ENCODE measurements around the gene TTLL11.
A peak's percentile ranks its signal among the peaks of the same experiment; 100 is the strongest.

TTLL11 gene, protein sequence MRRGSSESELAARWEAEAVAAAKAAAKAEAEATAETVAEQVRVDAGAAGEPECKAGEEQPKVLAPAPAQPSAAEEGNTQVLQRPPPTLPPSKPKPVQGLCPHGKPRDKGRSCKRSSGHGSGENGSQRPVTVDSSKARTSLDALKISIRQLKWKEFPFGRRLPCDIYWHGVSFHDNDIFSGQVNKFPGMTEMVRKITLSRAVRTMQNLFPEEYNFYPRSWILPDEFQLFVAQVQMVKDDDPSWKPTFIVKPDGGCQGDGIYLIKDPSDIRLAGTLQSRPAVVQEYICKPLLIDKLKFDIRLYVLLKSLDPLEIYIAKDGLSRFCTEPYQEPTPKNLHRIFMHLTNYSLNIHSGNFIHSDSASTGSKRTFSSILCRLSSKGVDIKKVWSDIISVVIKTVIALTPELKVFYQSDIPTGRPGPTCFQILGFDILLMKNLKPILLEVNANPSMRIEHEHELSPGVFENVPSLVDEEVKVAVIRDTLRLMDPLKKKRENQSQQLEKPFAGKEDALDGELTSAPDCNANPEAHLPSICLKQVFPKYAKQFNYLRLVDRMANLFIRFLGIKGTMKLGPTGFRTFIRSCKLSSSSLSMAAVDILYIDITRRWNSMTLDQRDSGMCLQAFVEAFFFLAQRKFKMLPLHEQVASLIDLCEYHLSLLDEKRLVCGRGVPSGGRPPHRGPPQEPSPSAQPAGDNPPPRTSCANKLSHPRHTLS

DNA sequence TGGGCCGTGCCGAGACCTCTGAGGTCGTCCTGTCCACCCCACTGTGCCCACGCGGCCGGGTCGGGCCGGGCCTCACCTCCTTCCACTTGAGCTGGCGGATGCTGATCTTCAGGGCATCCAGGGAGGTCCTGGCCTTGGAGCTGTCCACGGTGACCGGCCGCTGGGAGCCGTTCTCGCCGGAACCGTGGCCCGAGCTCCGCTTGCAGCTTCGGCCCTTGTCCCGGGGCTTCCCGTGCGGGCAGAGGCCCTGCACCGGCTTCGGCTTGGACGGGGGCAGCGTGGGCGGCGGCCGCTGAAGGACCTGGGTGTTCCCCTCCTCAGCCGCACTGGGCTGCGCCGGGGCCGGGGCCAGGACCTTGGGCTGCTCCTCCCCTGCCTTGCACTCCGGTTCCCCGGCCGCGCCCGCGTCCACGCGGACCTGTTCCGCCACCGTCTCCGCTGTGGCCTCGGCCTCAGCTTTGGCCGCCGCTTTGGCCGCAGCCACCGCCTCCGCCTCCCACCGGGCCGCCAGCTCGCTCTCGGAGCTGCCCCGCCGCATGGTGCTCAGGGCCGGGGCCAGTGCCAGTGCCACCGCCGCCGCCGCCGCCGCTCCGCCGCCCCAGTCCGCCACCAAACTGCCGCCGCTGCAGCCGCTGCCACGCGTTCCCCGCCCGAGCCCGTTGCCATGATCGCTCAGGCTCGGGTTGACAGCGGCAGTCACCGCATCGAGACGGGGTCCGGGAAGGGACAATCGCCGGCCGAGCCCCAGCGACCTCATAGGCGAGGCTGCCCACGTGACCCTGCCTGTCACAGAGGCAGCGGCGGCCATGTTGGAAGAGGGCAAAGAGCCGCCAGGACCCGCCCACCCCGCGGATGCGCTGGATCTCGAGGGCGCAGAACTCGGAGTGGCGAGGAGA, at the start of gene TTLL11:
TSS of gene TTLL11 (minus strand) at position 698 of the 896 bp plus-strand sequence. CDS start at position 538, 160 bp downstream.
- ChIA-PET CTCF (interaction anchor here (0.6 to 1.4 kb wide), 7 partner anchors 8 to 718 kb away, joined by 3 to 6 read pairs (median 3); no protein-coding TSS in a partner anchor), POLR2A (interaction anchor here (0.6 kb wide), 1 partner anchor 77 kb away, joined by 3 read pairs; no protein-coding TSS in a partner anchor)

DNA sequence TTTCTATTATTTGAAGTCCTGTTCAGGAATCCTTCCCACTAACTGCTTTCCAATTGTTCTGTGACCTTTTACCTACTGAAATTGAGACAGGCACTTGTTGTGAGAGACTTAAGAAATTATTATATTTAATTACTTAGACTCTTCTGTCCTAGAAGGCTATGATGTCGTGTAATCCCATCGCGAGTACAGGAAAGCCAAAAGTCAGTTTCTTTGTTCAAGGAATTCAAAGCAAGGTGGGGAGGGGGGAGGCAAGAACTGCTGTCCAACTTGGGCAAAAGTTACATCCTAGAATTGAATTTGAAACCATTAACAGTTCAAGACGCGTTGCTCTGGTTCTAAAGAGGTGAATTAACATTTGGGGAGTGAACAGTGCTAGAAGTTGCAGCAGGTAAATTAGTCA, 48.6 kb upstream of the TTLL11 start:
- TF ChIP-seq, protein P1, sequence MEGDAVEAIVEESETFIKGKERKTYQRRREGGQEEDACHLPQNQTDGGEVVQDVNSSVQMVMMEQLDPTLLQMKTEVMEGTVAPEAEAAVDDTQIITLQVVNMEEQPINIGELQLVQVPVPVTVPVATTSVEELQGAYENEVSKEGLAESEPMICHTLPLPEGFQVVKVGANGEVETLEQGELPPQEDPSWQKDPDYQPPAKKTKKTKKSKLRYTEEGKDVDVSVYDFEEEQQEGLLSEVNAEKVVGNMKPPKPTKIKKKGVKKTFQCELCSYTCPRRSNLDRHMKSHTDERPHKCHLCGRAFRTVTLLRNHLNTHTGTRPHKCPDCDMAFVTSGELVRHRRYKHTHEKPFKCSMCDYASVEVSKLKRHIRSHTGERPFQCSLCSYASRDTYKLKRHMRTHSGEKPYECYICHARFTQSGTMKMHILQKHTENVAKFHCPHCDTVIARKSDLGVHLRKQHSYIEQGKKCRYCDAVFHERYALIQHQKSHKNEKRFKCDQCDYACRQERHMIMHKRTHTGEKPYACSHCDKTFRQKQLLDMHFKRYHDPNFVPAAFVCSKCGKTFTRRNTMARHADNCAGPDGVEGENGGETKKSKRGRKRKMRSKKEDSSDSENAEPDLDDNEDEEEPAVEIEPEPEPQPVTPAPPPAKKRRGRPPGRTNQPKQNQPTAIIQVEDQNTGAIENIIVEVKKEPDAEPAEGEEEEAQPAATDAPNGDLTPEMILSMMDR (IDR thresholded peaks at IDR 0.05; ENCODE audit: control extremely low read depth, extremely low read depth, low read depth, missing control alignments): no peak
- ChIA-PET POLR2A (no interaction called here), CTCF (interaction anchor here (1.1 kb wide), 1 partner anchor 18 kb away, joined by 3 read pairs; the partner anchor contains the start of genes MORN5 and NDUFA8)
- DNase-seq (ENCODE audit: extremely low spot score): no peak

More for the DNA sequence above, at the start of gene TTLL11:
- peak; percentile 96 for DNase-seq (ENCODE audit: extremely low spot score)
- TF ChIP-seq, protein P1 (IDR thresholded peaks at IDR 0.05; ENCODE audit: control extremely low read depth, extremely low read depth, low read depth, missing control alignments): no peak

DNA sequence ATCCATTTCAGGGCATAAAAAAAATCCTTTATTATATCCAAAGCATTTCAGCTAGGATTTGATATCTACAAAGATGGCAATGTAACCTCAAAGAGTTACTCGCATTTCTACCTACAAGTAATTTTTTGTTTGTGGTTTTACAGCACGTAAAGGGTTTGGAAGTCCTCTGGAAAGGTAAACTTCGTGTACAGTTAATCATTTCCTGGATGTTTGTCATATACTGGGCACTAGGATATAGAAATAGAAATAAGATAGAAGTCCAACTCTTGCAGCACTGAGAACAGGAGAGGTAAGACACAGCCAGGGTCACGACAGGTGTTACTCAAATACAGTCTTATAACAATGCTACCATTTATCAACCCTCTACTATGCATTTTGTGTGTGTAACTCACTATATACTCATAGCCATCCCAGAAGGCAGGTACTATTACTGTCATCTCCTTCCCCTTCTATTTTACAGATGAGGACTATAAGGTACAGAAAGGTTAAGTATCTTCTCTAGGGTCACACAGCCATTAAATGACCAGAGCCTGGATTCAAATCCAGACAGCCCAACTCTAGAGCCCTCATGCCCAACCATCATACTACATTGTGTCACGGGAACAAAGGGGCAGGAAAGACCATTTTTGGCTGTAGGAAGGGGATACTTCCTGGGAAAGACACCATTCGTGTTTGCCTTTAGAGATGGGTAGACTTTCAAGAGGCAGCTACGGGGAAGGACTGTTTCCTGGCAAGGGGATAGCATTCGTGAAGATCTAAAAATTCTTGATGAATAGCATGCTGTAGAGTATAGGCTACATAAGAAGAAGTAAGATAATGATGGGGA, 47.5 kb upstream of the TTLL11 start:
- TF ChIP-seq, protein P1 (IDR thresholded peaks at IDR 0.05; ENCODE audit: control extremely low read depth, extremely low read depth, low read depth, missing control alignments): no peak
- no peak for DNase-seq (ENCODE audit: extremely low spot score)
- POLR2A ChIA-PET: no interaction called here

DNA sequence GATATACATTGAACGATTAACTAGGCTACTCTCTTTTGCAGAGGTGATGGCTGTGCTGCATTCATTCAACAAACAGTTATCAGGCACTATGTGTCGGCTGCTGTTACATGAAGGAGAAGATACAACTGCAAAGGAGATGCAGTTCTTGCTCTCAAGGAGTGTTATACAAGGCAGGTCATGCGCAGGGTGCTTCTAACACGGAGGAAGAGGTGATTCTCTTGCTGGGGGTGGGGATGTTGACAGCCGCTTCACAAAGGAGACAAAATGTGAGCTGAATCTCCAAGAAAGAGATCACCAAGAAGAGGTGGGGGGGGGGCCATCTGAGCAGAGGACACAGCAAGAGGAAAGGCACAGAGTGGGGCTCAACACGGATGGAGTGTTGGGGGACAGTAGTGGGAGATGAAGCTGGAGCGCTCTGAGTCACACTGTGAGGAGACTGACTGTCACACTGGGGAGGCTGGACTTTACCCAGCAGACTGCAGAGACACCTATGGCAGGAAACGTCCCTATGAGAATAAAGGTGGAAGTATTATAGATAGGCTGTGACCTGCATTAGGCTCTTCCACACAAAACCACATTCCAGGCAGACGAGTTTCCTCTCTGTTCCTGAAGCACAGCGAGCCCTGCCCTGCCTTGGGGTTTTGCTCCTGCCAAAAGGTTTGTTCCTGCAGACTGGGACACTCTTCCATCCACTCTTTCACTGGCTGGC, 45.6 kb upstream of the TTLL11 start:
- ChIA-PET CTCF (interaction anchor here (0.6 to 10.5 kb wide), 5 partner anchors 10 to 215 kb away, joined by 3 to 92 read pairs (median 4); no protein-coding TSS in a partner anchor), POLR2A (no interaction called here)
- no peak for DNase-seq (ENCODE audit: extremely low spot score)
- TF ChIP-seq, protein P1 (IDR thresholded peaks at IDR 0.05; ENCODE audit: control extremely low read depth, extremely low read depth, low read depth, missing control alignments): no peak

More for the DNA sequence above, 47.5 kb upstream of the TTLL11 start:
- CTCF ChIA-PET: interaction anchor here (1.9 to 10.5 kb wide), 3 partner anchors 8 to 210 kb away, joined by 4 to 92 read pairs (median 6); no protein-coding TSS in a partner anchor

DNA sequence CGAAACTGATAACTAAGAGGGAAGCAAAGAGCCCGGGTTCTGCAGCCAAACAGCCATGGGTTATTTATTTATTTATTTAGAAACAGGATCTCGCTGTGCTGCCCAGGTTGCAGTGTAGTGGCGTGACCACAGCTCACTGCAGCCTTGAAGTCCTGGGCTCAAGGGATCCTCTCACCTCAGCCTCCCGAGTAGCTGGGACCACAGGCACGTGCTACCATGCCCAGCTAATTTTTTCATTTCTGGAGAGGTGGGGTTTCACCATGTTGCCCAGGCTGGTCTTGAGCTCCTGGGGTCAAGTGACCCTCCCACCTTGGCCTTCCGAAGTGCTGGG, 42.4 kb upstream of the TTLL11 start:
- ChIA-PET POLR2A (no interaction called here), CTCF (interaction anchor here (1.0 to 10.5 kb wide), 4 partner anchors 9 to 215 kb away, joined by 3 to 92 read pairs (median 8); partner anchors contain the start of gene NDUFA8)
- DNase-seq (ENCODE audit: extremely low spot score): no peak
- TF ChIP-seq, protein P1 (IDR thresholded peaks at IDR 0.05; ENCODE audit: control extremely low read depth, extremely low read depth, low read depth, missing control alignments): no peak

Measured in GM10248 (cell line).